HL-60 (cell line): ENCODE results near the gene RNF103.

ENCODE experiments used
- CTCF ChIP-seq: IDR thresholded peaks from one replicate; pipeline ENCODE4 v1.5.1; 2011; ENCODE audit warnings: low read length, control low read depth, inconsistent platforms; ENCODE audit not compliant: insufficient read depth
- REST ChIP-seq: IDR thresholded peaks from 2 replicates; pipeline ENCODE4 v1.6.1; 2012; ENCODE audit warnings: low read depth; ENCODE audit not compliant: insufficient replicate concordance

GRCh38 chr2:86628091-86628522, 4.4 kb upstream of the RNF103 start:
- TF ChIP-seq CTCF (no peak), REST (no peak)
